ENCODE results near the gene DIAPH3. TPM values are rescaled to one million over a fixed set of nuclear protein-coding genes. Genes with fewer than 3 reads are reported as not detected.

DIAPH3 gene
- polyA plus RNA-seq, 2 of the 4 experiments (the other 2 are of a cell fraction), result 10.8 to 13.6 TPM

DNA sequence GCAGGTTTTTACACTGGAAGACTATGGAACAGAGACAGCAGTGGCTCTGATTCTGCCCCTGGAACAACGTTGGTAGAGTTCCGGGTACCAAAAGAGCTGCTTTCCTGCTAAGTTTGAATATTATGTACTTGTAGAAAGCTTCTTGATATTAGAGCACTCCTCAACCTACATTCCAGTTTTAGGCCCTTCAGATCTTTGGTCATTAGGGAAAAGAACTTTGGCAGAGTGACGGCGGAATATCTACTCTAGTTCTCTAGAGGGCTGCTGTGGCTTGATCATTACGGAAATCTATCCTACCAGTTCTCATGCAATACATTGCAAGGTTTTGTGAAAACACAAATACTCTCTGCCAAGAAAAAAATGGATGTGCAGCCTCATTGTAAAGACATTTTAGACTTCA lies 415.7 kb downstream of the DIAPH3 start (continued):
- TF ChIP-seq, protein P1, sequence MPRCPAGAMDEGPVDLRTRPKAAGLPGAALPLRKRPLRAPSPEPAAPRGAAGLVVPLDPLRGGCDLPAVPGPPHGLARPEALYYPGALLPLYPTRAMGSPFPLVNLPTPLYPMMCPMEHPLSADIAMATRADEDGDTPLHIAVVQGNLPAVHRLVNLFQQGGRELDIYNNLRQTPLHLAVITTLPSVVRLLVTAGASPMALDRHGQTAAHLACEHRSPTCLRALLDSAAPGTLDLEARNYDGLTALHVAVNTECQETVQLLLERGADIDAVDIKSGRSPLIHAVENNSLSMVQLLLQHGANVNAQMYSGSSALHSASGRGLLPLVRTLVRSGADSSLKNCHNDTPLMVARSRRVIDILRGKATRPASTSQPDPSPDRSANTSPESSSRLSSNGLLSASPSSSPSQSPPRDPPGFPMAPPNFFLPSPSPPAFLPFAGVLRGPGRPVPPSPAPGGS (IDR thresholded peaks at IDR 0.05), result no peak
- no peak for TF ChIP-seq POLR2A (IDR thresholded peaks at IDR 0.05; ENCODE audit: low read length)
- no peak for TF ChIP-seq RARB (CRISPR knock-in tag; IDR thresholded peaks at IDR 0.05)
- TF ChIP-seq ZNF302 (CRISPR knock-in tag; IDR thresholded peaks at IDR 0.05), result no peak
- no peak for TF ChIP-seq JUNB (IDR thresholded peaks at IDR 0.05)

DNA sequence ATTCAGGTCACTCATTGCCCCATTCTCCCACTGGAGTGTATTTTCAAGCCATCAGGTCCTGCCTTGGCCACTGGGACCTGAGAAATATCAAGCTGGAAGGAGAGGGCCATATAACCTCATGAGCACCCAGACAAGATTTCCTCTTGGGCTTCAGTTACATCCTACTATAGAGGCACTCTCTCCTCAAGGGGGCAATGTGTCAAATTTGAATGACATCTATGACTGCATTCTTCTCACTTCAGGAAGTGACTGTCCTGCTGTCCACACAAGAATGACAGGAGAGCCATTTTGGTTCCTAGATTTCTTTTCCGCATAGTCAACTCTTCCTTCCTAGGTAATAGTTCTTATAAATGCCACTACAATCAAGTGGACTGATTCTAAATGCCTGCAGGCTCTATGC lies 416.2 kb downstream of the DIAPH3 start:
- no peak overlapping the region for H3K4me3 ChIP-seq
- POLR2A ChIA-PET, result no interaction called here
- WGBS (ENCODE audit: missing lambda C conversion rate), result 100% methylated on average over 1 of the region's 1 CpG
- H3K27ac ChIP-seq, result no peak overlapping the region
- CTCF ChIA-PET, result interaction anchor here (0.9 kb wide), 1 partner anchor 160 kb away, joined by 3 read pairs; no protein-coding TSS in a partner anchor
- no peak for TF ChIP-seq ZSCAN20 (CRISPR knock-in tag; IDR thresholded peaks at IDR 0.05)
- no peak for TF ChIP-seq JUN (IDR thresholded peaks at IDR 0.05)
- TF ChIP-seq FOSL2 (IDR thresholded peaks at IDR 0.05), result no peak
- no peak for TF ChIP-seq FOSL2 (CRISPR knock-in tag; IDR thresholded peaks at IDR 0.05)
- TF ChIP-seq, protein P2, sequence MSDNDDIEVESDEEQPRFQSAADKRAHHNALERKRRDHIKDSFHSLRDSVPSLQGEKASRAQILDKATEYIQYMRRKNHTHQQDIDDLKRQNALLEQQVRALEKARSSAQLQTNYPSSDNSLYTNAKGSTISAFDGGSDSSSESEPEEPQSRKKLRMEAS (IDR thresholded peaks at IDR 0.05), result no peak
- no peak for TF ChIP-seq POLR2A (IDR thresholded peaks at IDR 0.05; ENCODE audit: low read length)
- TF ChIP-seq ZNF302 (CRISPR knock-in tag; IDR thresholded peaks at IDR 0.05), result no peak
- TF ChIP-seq, protein P3, sequence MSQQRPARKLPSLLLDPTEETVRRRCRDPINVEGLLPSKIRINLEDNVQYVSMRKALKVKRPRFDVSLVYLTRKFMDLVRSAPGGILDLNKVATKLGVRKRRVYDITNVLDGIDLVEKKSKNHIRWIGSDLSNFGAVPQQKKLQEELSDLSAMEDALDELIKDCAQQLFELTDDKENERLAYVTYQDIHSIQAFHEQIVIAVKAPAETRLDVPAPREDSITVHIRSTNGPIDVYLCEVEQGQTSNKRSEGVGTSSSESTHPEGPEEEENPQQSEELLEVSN (IDR thresholded peaks at IDR 0.05; ENCODE audit: borderline replicate concordance, low read depth), result no peak
- TF ChIP-seq NPAS2 (CRISPR knock-in tag; IDR thresholded peaks at IDR 0.05; ENCODE audit: borderline replicate concordance), result no peak
- TF ChIP-seq, protein P4, sequence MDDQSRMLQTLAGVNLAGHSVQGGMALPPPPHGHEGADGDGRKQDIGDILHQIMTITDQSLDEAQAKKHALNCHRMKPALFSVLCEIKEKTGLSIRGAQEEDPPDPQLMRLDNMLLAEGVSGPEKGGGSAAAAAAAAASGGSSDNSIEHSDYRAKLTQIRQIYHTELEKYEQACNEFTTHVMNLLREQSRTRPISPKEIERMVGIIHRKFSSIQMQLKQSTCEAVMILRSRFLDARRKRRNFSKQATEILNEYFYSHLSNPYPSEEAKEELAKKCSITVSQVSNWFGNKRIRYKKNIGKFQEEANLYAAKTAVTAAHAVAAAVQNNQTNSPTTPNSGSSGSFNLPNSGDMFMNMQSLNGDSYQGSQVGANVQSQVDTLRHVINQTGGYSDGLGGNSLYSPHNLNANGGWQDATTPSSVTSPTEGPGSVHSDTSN (IDR thresholded peaks at IDR 0.05), result no peak
- TF ChIP-seq, protein P5, sequence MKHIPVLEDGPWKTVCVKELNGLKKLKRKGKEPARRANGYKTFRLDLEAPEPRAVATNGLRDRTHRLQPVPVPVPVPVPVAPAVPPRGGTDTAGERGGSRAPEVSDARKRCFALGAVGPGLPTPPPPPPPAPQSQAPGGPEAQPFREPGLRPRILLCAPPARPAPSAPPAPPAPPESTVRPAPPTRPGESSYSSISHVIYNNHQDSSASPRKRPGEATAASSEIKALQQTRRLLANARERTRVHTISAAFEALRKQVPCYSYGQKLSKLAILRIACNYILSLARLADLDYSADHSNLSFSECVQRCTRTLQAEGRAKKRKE (CRISPR knock-in tag; IDR thresholded peaks at IDR 0.05; ENCODE audit: low read depth), result no peak
- TF ChIP-seq, protein P6, sequence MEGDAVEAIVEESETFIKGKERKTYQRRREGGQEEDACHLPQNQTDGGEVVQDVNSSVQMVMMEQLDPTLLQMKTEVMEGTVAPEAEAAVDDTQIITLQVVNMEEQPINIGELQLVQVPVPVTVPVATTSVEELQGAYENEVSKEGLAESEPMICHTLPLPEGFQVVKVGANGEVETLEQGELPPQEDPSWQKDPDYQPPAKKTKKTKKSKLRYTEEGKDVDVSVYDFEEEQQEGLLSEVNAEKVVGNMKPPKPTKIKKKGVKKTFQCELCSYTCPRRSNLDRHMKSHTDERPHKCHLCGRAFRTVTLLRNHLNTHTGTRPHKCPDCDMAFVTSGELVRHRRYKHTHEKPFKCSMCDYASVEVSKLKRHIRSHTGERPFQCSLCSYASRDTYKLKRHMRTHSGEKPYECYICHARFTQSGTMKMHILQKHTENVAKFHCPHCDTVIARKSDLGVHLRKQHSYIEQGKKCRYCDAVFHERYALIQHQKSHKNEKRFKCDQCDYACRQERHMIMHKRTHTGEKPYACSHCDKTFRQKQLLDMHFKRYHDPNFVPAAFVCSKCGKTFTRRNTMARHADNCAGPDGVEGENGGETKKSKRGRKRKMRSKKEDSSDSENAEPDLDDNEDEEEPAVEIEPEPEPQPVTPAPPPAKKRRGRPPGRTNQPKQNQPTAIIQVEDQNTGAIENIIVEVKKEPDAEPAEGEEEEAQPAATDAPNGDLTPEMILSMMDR (IDR thresholded peaks at IDR 0.05), result no peak
- TF ChIP-seq, protein P7, sequence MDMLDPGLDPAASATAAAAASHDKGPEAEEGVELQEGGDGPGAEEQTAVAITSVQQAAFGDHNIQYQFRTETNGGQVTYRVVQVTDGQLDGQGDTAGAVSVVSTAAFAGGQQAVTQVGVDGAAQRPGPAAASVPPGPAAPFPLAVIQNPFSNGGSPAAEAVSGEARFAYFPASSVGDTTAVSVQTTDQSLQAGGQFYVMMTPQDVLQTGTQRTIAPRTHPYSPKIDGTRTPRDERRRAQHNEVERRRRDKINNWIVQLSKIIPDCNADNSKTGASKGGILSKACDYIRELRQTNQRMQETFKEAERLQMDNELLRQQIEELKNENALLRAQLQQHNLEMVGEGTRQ (IDR thresholded peaks at IDR 0.05), result no peak
- no peak for TF ChIP-seq HDAC2 (IDR thresholded peaks at IDR 0.05)
- no peak for TF ChIP-seq CBX2 (IDR thresholded peaks at IDR 0.05; ENCODE audit: borderline replicate concordance, low read depth)
- TF ChIP-seq CHD4 (IDR thresholded peaks at IDR 0.05; ENCODE audit: borderline replicate concordance), result no peak
- TF ChIP-seq, protein P1 (IDR thresholded peaks at IDR 0.05), result no peak
- TF ChIP-seq HOXA7 (CRISPR knock-in tag; IDR thresholded peaks at IDR 0.05), result no peak
- TF ChIP-seq, protein P8, sequence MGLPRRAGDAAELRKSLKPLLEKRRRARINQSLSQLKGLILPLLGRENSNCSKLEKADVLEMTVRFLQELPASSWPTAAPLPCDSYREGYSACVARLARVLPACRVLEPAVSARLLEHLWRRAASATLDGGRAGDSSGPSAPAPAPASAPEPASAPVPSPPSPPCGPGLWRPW (IDR thresholded peaks at IDR 0.05), result no peak
- H3K9me3 ChIP-seq, result no peaks in the 10 kb centered on the region
- no peak overlapping the region for H3K4me2 ChIP-seq
- no peak for DNase-seq (ENCODE audit: low read depth in 1 of 2, low spot score in 1 of 2)
- 0 out of 3 replicates have a peak, but pooled peaks cover 12% of the 10 kb centered on the region for H3K4me1 ChIP-seq
- FAIRE-seq, result no peak
- peak in 1 of 2 experiments; percentile 45; a peak in 1 of 6 replicates for ATAC-seq
